Lung (tissue), 12 donors: Measurements from ENCODE around the gene CACNA1H. TPM values are rescaled to one million over a fixed set of nuclear protein-coding genes. Genes with fewer than 3 reads are reported as not detected.

ENCODE experiments used
- ATAC-seq: fragments of 200-7000 bp; cut with Tn5 transposase; one replicate; pipeline ENCODE4 v1.9.1; 2020; ENCODE audit warnings: moderate number of reproducible peaks; ENCODE audit not compliant: insufficient read depth, low FRiP score
- DNase-seq, 3 donors: peaks; one replicate each; pipeline ENCODE4 v3.0.0-alpha.2; 2013 to 2017
- H3K27ac ChIP-seq, 2 donors: one replicate each; pipeline ENCODE4 v1.5.1; 2013; ENCODE audit warnings: mild to moderate bottlenecking in 2 of 2, moderate library complexity in 2 of 2, control low read depth in 1 of 2, inconsistent platforms in 1 of 2, low read depth in 1 of 2, low read length in 1 of 2
- H3K27me3 ChIP-seq, 3 donors: one replicate each; pipeline ENCODE4 v1.5.1; 2013; ENCODE audit warnings: low read length in 2 of 3; ENCODE audit not compliant: control insufficient read depth in 3 of 3, insufficient read depth in 3 of 3
- H3K36me3 ChIP-seq, 4 donors: one replicate each; pipeline ENCODE4 v1.5.1; 2013; ENCODE audit warnings: low read length in 4 of 4, mild to moderate bottlenecking in 1 of 4, moderate library complexity in 1 of 4; ENCODE audit not compliant: control insufficient read depth in 4 of 4, insufficient read depth in 4 of 4
- H3K4me1 ChIP-seq, 5 donors: one replicate each; pipeline ENCODE4 v1.5.1; 2013; ENCODE audit warnings: low read length in 5 of 5, mild to moderate bottlenecking in 2 of 5, moderate library complexity in 1 of 5; ENCODE audit not compliant: control insufficient read depth in 5 of 5, insufficient read depth in 5 of 5
- H3K4me3 ChIP-seq: one replicate; pipeline ENCODE4 v1.5.1; 2013; ENCODE audit warnings: mild to moderate bottlenecking, control low read depth, moderate library complexity
- H3K9ac ChIP-seq, 2 donors: one replicate each; pipeline ENCODE4 v1.5.1; 2013; ENCODE audit warnings: low read length in 2 of 2, control low read depth in 1 of 2; ENCODE audit not compliant: insufficient read depth in 1 of 2
- H3K9me3 ChIP-seq, 4 donors: one replicate each; pipeline ENCODE4 v1.5.1; 2013; ENCODE audit warnings: low read length in 3 of 4, mild to moderate bottlenecking in 1 of 4, moderate library complexity in 1 of 4; ENCODE audit not compliant: control insufficient read depth in 4 of 4, insufficient read depth in 3 of 4
- WGBS, 2 donors: extraction: QIAGEN DNeasy Blood & Tissue Kit; methylation state at CpG; one replicate each; pipeline ENCODE4 v1.1.7; 2013; 5-methylcytosine and 5-hydroxymethylcytosine counted together
- polyA plus RNA-seq, 2 donors: library from polyadenylated mRNA; stranded (reverse); fragments of 200-250 nt; gene quantifications; one replicate each; pipeline ENCODE4 v1.2.1, GENCODE V29; 2013
- total RNA-seq, 2 donors: library from RNA; depleted of rRNA in 1 of 2; stranded (reverse); fragments of >200 nt in 1 of 2; gene quantifications; one replicate each; pipeline ENCODE4 v1.2.1, GENCODE V29; 2014 to 2021
- TF ChIP-seq, protein P1 (sequence below): IDR thresholded peaks from 2 replicates; pipeline ENCODE4 v1.5.1; 2012; ENCODE audit warnings: mild to moderate bottlenecking; ENCODE audit errors: control extremely low read depth, extremely low read depth
- donor health status: control.
- donor health status: control.
- donor health status: Bipolar disorder and iron deficiency.
- donor health status: healthy.
- donor health status: DM: yes; HTN: yes; CAD: no.

Gene CACNA1H
- total and polyA plus RNA-seq, 4 donors: 5.0 to 10.3 (median 6.7) TPM

DNA sequence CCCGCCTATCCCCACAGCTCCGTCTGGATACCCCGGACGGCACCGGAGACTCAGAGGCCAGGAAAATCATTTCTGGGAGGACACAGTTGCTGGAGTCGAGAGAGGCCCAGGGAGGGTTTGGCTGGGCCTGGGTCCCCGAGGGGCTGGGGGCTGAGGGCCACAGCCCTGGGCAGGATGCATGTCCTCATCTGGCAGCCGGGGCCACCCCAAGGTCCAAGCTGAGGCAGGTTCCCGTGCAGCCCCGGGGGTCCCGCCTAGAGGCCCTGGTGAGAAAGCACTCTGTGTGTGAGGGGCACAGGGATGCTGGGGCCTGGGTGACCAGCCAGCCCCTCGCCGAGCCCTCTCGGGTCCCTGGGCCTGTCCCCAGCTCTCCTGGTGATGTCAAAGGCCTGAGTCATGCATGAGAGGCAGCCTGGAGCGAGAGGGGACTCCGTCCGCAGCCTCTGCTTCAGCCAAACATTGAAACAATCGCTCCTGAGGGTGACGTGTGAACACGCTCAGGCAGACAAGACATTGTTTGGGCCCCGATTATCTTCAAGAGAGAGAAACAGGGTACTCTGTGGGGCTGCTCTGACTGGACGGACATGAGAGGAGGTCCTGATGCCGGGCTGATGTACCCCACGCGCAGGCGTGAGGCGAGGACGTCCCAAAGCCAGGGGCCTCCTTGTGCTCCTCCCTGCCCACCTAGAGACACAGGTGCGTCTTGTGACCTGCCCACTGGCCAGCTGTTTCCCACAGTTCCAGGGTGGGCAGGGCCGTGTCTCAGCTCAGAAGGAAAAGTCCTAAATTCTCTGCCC, 31.1 kb upstream of the CACNA1H start:
- ATAC-seq (no peak), DNase-seq (no peak)
- H3K9ac ChIP-seq: no peak overlapping the region
- no peaks in the 10 kb centered on the region for H3K36me3 ChIP-seq
- TF ChIP-seq, protein P1, sequence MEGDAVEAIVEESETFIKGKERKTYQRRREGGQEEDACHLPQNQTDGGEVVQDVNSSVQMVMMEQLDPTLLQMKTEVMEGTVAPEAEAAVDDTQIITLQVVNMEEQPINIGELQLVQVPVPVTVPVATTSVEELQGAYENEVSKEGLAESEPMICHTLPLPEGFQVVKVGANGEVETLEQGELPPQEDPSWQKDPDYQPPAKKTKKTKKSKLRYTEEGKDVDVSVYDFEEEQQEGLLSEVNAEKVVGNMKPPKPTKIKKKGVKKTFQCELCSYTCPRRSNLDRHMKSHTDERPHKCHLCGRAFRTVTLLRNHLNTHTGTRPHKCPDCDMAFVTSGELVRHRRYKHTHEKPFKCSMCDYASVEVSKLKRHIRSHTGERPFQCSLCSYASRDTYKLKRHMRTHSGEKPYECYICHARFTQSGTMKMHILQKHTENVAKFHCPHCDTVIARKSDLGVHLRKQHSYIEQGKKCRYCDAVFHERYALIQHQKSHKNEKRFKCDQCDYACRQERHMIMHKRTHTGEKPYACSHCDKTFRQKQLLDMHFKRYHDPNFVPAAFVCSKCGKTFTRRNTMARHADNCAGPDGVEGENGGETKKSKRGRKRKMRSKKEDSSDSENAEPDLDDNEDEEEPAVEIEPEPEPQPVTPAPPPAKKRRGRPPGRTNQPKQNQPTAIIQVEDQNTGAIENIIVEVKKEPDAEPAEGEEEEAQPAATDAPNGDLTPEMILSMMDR: no peak
- WGBS, 2 donors: 68 to 82% methylated on average over 30 of the region's 30 CpGs
- peaks cover 0 to 42% (median 3%) of the 10 kb centered on the region in 3 donors for H3K27me3 ChIP-seq
- H3K27ac ChIP-seq: no peak overlapping the region
- H3K9me3 ChIP-seq: peaks cover 0 to 2% (median 0%) of the 10 kb centered on the region in 4 donors
- no peak overlapping the region for H3K4me3 ChIP-seq
- no peaks in the 10 kb centered on the region for H3K4me1 ChIP-seq

DNA sequence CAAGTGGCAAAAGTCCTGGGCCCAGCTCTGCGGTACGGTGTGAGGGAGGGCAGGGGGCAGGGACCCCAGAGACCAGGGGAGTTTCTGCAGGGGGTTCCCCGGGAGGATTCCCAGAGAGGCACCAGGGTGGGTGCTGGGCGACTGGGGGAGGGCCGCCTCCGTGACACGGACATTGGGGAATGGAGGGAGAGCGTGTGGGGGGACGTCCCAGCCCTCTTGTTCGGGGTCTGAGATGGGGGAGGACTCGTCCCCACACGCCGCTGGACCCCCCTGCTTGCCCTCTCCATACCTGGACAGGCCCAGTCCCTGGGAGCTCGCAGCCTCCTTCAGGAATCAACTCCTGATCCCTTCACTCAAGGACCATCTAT, 30.5 kb upstream of the CACNA1H start:
- ATAC-seq: no peak
- Histone ChIP-seq H3K36me3 (no peaks in the 10 kb centered on the region), H3K4me3 (no peak overlapping the region), H3K9me3 (peaks cover 0 to 2% (median 0%) of the 10 kb centered on the region in 4 donors), H3K9ac (no peak overlapping the region), H3K4me1 (no peaks in the 10 kb centered on the region), H3K27me3 (peaks cover 0 to 39% (median 5%) of the 10 kb centered on the region in 3 donors), H3K27ac (no peak overlapping the region)
- 83 to 87% methylated on average over 14 of the region's 14 CpGs for WGBS, 2 donors
- TF ChIP-seq, protein P1: no peak
- no peak for DNase-seq

DNA sequence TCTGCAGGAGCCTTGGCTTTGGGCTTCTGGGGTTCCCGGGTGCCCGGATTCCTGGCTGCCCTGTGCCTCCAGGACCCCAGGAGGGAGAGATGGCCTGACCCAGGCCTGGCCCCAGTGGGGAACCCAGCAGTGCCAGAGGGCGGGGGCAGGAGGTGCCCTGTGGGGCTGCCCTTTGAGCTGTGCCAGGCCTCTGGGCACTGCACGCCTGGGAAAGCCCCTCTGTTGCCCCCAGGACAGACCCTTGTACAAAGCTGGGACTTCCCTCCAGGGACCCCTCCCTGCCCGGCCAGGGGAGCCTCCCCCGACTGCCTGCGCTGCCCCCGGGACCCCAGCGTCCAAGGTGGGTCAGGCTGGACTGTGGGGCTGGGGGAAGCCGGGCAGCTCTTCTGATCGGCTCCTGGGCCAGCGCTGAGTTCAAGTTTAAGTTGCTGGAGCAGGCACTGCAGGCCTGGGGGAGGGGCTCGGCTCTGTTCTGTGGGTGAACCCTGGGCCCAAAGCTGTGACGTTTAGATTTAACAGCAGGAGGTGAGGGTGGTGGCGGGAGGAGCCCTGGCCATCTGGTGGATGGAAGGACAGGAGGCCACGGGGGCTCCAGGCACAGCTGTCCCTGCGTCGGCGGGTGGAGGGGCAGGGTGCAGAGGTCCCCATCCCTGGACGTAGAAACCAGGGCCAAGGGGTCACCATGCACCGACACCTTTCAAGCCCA, 29.2 kb upstream of the CACNA1H start:
- peaks cover 0 to 33% (median 7%) of the 10 kb centered on the region in 3 donors for H3K27me3 ChIP-seq
- TF ChIP-seq, protein P1: no peak
- DNase-seq: no peak
- 70 to 71% methylated on average over 21 of the region's 21 CpGs for WGBS, 2 donors
- H3K4me1 ChIP-seq: no peaks in the 10 kb centered on the region
- no peaks in the 10 kb centered on the region for H3K36me3 ChIP-seq
- H3K9me3 ChIP-seq: peaks cover 0 to 2% (median 0%) of the 10 kb centered on the region in 4 donors
- ATAC-seq: no peak
- no peak overlapping the region for H3K9ac ChIP-seq
- no peak overlapping the region for H3K27ac ChIP-seq
- H3K4me3 ChIP-seq: no peak overlapping the region
